ENCODE data around the gene UNC119.

Gene UNC119

DNA sequence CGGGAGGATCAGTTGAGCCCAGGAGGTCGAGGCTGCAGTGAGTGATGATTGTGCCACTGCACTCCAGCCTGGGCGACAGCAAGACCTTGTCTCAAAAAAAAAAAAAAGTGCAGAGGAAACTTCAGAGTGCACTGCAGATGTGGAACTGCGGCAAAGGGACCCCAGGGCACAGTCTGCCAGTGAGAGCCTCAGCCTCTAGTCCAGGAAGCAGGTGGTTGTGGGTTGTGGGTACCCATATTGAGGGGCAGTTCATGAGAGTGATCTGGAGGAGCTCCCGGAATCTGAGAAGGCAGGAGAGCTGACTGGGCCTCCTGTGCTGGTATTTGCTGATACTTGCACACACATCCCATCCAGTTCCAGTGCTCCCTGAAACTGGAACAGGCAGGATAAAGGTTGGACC lies 33.2 kb downstream of the UNC119 start:
- no peak for DNase-seq

DNA sequence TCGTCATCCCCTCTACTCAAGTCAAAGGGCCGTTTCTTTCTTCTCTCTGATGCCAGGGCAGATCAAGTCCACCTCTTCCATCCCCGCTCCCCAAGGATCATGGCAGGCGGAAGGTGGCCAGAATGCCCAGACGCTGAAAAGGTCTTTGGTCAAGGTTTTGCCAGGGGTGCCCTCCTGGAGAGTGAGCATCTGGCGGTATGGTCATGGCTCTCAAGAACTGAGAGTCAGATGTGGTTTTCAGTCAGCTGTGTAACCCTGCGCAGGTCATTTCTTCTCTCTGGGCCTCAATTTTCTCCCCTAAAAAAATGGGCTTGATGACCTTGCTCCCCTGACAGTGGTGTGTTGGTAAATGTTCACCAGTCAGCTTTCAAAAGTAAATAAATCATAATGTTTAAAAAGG lies 33.8 kb downstream of the UNC119 start:
- DNase-seq = no peak

DNA sequence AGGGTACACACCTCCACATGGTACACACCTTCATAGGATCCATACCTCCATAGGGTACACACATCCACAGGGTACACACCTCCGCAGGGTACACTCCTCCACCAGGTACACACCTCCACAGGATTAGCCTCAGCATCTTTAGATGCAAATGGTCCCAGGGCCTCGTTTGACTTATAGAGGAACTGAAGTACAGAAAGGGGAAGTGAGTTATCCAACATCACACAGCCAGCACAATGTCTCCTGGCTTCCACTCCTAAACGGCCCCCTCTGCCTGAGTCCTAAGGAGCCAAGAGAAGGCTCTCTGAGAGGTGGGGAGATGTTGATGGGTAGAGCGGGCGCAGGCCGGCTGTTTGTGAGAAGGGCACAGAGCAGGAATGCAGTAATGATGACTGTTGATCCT lies 34.3 kb downstream of the UNC119 start:
- DNase-seq = no peak

DNA sequence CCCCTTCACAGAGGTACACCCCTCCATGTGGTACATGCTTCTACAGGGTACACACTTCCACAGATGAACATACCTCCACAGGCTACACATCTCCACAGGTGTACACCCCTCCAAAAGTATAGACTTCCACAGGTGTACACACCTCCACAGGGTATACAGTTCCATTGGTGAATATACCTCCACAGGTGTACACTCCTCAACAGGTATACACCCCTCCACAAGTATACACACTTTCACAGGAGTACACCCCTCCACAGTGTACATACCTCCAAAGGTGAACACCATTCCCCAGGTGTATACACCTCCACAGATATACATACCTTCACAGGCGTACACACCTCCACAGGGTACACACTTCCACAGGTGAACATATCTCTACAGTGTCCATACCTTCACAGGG lies 36.9 kb downstream of the UNC119 start:
- no peak for DNase-seq

DNA sequence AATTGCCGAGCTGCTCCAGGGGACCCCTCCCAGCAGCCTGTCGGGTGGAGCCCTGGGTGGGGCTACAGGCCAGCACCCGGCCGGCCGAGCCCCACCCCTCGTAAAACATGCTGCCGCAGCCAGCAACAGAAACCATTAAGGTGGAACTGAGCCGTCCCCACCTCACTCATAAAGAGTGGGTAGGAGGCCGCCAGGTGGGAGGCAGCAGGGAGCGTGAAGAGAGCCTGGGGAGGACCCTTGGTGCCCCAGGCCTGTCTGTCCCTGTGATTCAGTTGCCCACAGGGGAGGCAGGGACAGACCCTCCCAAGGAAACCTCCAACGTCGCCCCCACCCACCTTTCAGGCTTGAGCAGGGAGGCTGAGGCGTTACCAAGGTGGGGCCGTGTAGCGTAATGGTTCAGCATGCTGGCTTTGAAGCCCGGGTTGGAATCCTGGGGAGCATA lies 37.8 kb downstream of the UNC119 start:
- no peak for DNase-seq

DNA sequence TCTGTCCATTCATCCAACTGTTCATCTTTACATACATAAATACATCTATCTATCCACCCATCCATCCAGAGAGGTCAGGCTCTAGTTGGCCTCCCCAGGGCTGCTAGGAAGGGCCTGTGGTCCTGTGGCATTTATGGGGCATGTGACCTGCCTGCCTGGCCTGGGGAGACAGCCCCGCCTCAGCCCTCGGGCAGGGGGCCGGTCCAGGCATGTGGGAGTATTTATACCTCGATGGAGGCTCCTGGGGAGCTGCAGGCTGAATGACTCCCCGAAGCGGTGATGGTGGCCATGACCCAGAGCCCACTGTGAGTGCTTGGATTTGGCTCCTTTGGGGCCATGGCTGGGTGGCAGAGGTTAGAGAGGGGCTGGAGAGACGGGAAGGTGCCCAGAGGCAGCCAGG lies 38.9 kb downstream of the UNC119 start:
- DNase-seq = no peak

DNA sequence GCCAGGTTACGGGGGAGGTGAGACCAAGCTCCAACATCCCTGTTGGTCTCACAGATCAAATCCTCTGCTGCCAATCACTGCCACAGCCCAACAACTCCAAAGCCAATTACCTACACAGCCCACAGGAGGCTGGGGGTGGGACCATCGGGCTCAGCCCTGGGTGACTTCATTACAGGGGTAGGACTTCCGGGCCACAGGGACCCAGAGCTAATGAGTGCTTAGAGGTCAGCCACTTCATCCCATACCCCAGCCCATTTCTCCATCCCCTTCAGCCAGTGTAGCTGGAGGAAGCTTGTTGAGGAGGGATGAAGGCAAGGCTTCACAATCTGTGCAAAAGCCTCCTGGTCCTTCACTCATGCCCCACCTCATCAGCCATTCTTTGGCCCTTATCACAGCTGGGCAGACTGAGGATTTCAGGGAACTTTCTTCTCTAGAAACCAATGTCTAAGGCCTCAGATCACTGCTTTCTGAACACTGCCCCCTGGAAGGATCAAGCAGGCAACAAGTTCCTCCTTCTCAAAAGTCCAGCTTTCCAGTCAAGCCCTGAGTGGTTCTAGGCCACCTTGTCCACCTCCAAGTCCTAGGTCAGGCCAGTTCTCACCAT lies 40.5 kb downstream of the UNC119 start:
- DNase-seq = no peak

DNA sequence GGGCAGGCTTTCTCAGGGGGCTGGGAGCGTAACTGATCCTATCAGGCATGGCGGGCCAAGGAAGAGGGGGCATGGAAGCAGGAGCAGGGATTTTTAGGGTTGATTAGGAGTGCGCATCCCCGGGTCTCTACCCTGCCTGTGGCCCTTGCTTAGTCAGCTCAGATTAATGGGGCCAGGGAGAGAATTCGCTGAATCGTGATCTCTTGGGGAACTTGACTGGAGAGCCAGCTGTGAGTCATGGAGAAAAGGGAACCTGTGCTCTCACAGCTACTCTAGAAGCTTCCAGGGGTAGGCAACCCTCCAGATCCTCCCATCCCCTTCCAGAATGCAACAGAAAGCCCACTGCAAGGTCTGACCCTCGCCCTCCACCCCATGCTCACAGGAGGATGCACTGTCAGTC lies 42.6 kb downstream of the UNC119 start:
- DNase-seq = no peak

DNA sequence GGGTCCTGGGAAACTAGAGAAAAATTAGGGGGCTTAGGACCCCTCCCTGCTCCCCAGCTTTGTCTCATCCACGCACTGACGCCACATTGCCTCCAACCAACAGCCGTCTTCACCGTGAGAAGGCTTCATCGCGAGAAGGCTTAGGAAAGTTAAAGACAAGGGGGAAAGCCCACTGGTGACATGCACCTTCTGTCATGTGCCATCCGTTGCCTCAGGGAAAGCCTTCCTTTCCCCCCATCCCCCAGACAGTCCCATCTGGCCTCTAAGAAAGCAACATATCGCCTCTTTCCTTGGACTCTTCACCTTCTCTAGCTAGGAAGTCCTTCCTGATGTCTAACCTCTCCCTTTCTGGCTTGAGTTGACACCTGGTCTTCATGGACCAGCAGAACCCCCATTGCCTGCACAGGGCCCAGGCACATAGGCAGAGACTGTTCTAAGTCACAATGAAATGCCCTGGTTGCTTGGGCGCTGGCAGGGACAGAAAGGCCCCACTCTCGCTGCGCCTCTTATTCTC lies 44.2 kb downstream of the UNC119 start:
- DNase-seq = no peak

DNA sequence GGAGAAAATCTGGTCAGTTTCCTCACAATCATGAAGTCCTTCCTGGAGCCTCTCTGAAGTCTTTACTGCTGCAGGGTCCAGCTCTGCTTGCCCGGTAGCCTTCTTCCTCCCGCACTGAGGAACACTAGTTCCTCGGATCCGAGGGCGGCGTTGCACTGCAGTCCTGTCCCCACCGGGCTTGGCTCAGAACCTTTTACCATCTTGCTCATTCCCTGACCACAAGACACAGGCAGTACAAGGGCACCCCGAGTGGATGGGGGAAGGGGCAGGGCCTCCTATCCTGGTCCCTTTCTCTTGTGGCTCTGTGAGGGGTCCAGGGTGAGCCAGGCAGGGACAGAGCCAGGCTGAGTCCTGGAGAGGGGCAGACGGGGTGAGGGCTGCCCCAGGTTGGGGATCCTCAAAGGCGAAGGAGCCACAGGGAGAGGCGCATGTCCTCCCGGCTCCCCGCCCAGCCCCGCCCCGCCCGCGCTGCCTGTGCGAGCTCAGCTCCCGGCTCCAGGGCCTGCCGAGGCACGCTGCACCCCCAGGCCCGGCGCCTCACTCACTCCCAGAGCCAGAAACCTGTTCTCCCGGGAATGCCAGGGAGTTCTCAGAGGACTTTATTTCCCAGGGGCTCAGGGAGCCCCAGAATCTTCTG lies 44.7 kb downstream of the UNC119 start:
- no peak for DNase-seq

DNA sequence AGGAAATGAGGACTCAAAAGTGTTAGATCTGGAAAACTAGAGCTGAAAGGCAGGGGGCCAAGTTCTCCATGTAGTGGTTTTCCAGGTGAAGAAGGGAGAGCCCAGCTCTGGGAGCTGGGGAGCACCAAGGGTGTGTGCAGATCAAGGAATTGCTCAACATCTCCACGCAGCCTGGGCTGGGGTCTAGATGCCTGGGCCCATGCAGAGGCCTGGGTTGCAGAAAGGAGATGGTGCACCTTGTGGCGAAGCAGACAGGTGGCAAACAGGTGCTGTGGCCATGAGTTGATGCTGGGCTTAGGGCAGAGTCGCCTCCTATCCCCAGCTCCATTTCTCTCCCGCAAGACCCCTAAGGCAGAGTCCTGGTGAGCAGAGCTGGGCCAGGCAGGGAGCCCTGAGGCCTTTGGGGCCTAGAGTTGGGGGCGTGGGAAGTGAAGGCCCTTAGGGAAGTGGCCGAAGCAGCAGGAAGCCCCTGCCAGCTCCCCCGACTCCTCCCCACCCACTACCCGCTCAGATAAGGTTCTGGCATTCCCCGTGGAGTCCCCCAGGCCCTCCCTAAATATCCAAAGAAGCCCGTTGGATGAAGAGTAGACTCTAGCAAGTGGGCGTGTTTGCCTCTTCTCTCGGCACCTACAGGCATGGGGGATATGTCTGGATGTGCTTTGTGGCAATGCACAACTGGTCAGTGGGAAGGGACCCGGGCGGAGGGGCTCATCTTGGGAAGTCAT lies 45.5 kb downstream of the UNC119 start:
- DNase-seq = no peak

DNA sequence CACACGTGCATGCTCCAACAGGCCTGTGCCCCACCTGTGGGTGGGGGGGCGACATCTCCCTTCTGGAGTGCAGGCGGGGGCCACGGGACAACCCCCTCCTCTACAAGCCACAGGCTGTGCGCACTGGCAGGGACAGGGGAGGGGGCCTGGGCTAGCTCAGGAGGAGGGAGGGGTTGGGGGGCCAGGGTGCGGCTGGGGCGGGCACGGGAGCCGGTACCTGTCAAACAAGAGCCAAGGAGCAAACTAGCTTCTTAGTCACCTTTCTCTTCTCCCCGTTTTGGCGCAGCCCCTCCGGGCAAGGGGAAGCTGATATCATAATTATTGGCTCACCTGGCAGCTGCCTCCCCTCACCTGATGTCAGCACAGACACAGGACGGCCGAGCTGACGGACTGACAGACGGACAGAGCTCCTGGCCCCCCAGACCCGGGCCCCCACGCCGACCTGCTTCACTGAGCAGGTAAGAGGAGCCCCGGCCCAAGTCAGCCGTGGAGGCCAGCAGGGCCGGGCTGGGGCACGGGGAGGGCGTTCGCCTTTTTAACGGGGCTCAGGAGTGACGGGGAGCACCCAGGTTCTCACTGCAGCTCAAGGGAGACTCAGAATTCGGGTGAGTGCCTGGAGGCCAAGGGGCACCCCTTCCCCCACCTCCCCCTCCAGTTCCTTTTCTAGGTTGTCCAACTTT lies 46.3 kb downstream of the UNC119 start, which contains the start of gene FOXN1:
FOXN1 (plus strand) TSS at position 363 of the 680 bp plus-strand sequence. CDS start 17,622 bp downstream, outside the sequence.
- DNase-seq = no peak

DNA sequence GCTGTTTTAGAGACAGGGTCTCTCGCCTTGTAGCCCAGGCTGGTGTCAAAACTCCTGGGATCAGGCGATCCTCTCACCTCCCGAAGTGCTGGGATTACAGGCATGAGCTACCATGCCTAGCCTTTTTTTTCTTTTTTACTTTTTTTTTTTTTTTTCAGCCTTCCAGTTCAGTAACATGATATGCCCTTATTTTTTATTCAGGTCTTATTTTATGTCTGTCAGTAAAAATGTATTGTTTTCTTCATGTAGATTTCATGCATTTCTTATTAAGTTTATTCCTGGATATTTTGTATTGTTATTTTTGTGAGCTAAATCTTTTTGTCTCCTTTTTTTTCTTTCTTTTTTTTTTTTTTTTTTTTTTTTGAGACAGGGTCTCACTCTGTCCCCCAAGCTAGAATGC lies 49.0 kb downstream of the UNC119 start:
- DNase-seq = no peak

DNA sequence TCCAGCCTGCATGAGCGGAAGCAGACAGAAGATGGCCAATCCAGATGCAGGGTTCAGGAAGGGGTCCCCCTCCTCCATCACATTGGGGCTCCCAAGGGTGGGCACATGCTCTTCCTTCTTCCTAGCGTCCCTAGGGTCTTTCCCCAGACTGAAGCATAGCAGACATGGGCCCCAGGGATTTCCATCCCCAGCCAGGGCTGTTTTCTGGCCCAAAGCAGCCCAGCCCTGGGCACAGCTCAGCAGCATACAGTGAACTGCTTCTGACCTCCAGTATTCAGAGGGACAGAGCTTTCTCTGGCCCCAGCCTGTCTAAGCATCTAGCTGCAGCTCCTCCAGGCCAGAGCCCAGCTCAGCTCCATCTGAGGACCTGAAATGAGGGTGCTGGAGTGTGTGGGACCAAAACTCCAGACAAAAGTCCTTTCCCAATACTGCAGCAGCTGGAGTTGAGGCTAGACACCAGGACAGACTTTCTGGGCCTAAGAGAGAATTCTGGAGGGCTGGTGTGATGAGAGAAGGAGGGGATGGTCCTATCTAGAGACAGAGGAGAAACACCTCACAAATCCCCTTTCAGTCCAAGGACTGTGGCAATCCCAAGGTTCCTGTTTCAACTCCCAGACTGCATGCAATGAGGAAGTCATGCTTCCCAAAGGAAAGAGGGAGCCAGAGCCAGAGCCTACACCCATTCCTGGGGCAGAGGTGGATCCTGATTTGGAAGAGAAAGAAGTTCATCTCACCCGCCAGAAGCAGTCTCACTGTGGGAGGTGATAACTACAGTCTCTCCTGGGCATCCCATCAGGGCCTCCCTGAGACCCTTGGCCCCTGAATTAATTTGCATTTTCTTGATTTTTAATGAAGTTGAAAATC lies 50.8 kb downstream of the UNC119 start:
- DNase-seq = no peak

DNA sequence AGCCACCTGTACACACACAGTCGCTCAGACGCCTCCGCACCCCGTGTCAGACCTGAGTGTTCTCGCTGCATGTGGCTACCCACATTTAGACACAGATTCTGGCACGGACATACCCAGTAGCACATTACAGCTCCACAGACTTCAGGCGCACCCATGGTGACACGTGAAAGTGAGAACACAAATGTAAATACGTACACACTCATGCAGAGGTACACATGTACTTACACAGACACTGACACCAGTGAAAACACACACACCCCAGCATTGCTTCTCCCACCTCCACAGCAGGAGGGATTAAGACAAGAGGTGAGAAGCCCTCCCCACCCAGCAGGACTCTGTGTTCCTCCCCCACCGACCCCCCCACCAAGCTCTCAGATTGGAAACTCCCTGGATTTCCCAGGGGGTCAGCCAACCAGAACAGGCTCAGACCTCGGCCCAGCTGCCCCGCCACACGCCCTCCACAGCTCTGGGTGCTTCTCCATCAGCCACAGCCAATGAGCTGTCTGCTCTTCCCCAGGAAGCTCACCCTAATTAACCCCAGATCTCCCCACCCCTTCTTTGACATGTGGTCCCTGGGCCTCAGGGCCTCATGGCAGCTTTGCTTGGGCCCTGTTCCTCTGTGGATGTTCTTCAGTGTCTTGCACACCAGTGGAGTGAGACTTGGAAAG lies 51.6 kb downstream of the UNC119 start:
- DNase-seq = no peak

DNA sequence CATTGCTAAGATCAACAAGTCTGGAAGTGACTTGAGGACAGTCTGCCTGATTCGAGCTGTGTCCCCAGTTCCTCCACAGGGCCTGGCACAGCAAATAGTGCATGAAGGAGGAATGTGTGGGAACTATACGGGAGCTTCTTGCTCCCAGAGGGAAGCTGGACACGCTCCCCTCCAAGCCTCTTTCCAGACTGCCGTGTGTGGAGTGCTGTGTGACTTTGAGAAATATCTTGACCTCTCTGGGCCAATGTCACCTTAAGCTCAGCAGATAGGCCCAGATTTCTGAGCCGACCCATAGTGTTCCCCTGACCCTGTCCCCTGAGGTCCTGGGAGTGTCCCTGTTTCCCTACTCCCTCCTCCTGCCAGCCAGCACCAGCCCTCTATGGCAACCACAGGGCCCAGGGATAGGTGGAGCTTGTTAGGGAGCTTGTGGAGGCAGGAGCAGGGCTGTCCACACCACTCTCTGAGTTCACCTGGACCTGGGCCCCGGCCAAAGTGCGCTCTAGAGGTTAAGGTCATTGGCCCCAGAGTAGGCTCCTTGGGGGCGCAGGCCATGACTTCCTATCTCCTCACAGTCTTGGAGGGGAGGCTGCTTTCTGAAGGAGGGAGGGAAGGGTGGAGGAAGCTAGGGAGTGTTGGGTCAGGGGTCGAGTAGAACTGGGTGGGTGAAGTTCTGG lies 52.6 kb downstream of the UNC119 start:
- DNase-seq = no peak

DNA sequence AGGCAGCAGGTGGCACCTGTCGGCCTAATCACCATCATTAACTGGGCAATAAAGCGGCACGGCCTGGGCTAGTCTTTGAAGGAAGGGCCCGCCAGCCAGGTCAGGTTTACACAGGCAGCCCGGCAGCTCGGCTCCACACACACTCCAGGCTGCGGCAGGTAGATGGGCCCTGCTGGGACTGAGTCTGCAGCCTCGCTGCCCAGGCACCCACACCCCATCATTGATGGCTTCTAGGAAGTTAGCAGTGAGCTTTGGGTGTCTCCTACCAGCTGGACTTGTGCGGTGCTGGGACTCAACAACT lies 53.1 kb downstream of the UNC119 start:
- no peak for DNase-seq

DNA sequence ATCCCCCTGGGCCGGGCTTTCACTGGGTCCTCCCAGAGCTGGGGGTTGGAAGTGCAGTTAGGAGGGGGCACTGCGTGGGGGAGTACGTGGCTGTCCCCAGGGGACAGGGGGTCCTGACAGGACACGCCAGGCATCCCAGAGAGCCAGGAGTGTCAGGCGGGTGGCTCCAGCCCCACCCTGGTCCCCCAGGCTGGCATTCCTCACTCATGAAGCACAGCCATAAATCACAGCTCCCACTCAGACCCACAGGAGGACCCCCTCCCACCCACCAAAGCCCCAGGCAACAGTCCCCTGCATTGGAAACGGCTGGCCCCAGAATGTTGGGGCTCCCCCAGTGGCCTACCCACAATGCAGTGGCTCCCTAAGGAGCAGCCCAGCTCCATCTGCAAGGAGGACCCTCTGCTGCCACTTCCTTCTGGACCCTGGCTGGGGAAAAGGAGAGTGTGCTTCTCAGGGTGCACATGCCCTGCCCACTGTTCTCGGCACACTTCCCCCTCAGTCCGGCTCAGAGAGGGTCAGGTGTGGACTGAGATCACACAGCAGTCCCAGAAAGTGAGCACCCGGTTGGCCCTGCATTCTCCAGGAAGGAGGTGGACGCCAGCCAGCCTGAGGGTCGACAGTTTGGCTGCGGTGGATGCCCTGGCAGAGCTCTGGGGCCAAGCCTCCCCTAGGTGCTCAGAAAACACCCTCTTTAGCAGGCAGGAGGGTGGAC lies 53.6 kb downstream of the UNC119 start:
- DNase-seq = no peak

DNA sequence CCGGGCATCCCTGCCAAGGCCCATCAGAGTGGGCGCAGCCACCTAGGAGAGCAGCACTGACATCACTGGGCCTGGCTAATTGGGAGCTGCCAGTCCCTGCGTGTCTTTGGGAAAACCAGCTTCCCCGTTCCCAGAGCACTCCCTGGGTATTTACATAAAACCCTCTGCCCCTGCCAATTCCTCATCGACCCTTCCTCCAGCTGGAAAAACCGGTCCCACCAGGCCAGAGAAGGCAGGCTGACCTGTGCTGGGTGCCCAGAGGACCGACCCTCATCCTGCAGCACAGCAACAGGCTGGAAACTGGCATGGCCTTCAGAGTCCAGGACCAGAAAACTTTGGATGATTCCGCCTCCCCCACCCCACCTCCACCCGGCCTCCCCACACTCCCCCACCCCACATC lies 54.5 kb downstream of the UNC119 start:
- DNase-seq = no peak

Measured in hippocampal formation (tissue), 2 donors.